ENCODE measurements around the gene FHIT. TPM values are rescaled to one million over a fixed set of nuclear protein-coding genes. Genes with fewer than 3 reads are reported as not detected.

Gene FHIT
- total RNA-seq, 1 donor from 2014 or later, result 11.5 TPM

DNA sequence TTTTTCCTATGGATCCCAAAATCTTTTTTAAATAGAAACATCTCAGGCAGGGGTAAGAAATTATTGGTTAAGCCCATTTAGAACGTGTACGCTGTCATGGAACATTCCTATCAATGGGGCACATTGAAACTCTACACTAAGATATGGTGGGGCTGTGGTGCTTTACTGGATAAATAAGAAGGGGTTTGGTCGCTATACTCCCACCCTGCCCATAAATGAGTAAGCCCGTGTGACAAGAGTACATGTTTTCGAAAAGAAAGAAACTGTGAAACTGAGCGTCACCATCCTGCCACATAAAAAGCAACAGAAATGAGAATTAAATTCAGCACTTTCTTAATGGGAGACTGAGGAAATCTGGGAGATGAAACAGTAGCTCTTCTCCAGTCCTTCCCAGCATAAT lies 1271.7 kb downstream of the FHIT start:
- Histone ChIP-seq H3K36me3 (ENCODE audit: control insufficient read depth, insufficient read depth, low read length) (no peaks in the 10 kb centered on the region), H3K27me3 (ENCODE audit: control insufficient read depth, insufficient read depth, low read length) (no peaks in the 10 kb centered on the region), H3K4me3 (ENCODE audit: low read depth, low read length) (no peak overlapping the region)
- TF ChIP-seq, protein P1, sequence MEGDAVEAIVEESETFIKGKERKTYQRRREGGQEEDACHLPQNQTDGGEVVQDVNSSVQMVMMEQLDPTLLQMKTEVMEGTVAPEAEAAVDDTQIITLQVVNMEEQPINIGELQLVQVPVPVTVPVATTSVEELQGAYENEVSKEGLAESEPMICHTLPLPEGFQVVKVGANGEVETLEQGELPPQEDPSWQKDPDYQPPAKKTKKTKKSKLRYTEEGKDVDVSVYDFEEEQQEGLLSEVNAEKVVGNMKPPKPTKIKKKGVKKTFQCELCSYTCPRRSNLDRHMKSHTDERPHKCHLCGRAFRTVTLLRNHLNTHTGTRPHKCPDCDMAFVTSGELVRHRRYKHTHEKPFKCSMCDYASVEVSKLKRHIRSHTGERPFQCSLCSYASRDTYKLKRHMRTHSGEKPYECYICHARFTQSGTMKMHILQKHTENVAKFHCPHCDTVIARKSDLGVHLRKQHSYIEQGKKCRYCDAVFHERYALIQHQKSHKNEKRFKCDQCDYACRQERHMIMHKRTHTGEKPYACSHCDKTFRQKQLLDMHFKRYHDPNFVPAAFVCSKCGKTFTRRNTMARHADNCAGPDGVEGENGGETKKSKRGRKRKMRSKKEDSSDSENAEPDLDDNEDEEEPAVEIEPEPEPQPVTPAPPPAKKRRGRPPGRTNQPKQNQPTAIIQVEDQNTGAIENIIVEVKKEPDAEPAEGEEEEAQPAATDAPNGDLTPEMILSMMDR (IDR thresholded peaks at IDR 0.05; ENCODE audit: insufficient read depth, low read length, poor library complexity, severe bottlenecking), result no peak
- no peak for DNase-seq (ENCODE audit: low read depth)

DNA sequence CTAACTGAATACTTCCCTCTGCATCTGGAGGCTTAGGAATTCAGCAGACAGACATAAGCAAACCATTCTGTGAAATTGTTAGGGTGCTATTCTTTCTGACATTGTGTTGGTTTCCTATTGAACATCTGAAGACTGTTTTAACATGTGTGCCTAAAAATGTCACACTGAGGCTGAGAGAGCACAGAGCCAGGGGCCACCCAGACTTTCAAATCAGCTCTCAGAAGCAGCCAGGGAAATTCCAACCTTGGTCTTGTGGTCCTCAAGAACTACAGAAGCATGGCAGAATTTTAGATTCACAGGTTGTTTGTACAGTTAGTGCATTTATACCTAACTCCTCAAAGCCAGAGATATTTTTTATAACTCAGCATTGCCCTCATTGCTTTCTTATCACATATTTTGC lies 1272.3 kb downstream of the FHIT start:
- no peaks in the 10 kb centered on the region for H3K27me3 ChIP-seq (ENCODE audit: control insufficient read depth, insufficient read depth, low read length)
- H3K4me3 ChIP-seq (ENCODE audit: low read depth, low read length), result no peak overlapping the region
- TF ChIP-seq, protein P1 (IDR thresholded peaks at IDR 0.05; ENCODE audit: insufficient read depth, low read length, poor library complexity, severe bottlenecking), result no peak
- no peaks in the 10 kb centered on the region for H3K36me3 ChIP-seq (ENCODE audit: control insufficient read depth, insufficient read depth, low read length)
- no peak for DNase-seq (ENCODE audit: low read depth)

DNA sequence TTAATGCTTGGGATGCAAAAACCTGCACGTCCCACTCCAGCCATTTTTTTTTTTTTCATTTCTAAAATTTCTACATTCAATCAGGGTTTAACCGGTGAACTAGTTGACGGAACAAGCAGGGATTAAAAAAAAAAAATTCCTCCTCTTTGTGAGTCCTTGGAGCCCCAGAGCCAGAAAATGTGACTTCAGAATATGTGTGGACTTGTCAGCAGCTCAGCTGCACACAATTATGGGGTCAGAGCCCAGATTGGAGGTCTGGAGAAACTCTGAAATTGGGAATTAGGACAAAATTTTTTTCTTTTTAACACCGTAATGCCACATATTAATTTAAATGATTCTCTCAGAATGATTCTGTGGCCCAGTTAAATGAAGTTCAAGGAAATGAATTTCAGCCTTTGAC lies 1280.5 kb downstream of the FHIT start:
- TF ChIP-seq, protein P1 (IDR thresholded peaks at IDR 0.05; ENCODE audit: insufficient read depth, low read length, poor library complexity, severe bottlenecking), result no peak
- DNase-seq (ENCODE audit: low read depth), result no peak
- Histone ChIP-seq H3K36me3 (ENCODE audit: control insufficient read depth, insufficient read depth, low read length) (no peaks in the 10 kb centered on the region), H3K4me3 (ENCODE audit: low read depth, low read length) (no peak overlapping the region), H3K27me3 (ENCODE audit: control insufficient read depth, insufficient read depth, low read length) (no peaks in the 10 kb centered on the region)

DNA sequence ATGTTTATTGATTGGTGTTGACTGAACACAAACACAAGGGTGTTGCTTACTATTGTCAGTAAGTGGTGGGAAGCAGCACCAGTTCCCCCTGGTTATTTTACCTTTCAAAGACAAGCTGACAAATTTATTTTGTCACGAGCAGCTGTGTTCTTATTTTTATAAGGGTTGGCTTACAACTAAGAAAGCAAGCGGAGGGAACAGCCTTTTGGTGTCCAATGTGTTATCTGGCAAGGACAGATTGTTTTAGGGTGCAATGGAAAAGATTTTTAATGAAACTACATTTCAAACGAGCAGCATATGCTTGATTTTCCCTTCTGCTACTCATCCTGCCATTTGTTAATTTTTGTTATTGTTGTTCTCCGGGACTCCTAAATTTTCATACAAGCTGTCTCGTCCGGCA lies 1280.9 kb downstream of the FHIT start:
- Histone ChIP-seq H3K36me3 (ENCODE audit: control insufficient read depth, insufficient read depth, low read length) (no peaks in the 10 kb centered on the region), H3K27me3 (ENCODE audit: control insufficient read depth, insufficient read depth, low read length) (no peaks in the 10 kb centered on the region), H3K4me3 (ENCODE audit: low read depth, low read length) (no peak overlapping the region)
- DNase-seq (ENCODE audit: low read depth), result no peak
- TF ChIP-seq, protein P1 (IDR thresholded peaks at IDR 0.05; ENCODE audit: insufficient read depth, low read length, poor library complexity, severe bottlenecking), result no peak

- TF ChIP-seq, protein P1 (IDR thresholded peaks at IDR 0.05; ENCODE audit: insufficient read depth, low read length, poor library complexity, severe bottlenecking), result no peak
- DNase-seq (ENCODE audit: low read depth), result no peak
- no peaks in the 10 kb centered on the region for H3K36me3 ChIP-seq (ENCODE audit: control insufficient read depth, insufficient read depth, low read length)
- no peaks in the 10 kb centered on the region for H3K27me3 ChIP-seq (ENCODE audit: control insufficient read depth, insufficient read depth, low read length)
- H3K4me3 ChIP-seq (ENCODE audit: low read depth, low read length), result no peak overlapping the region
Observed at GRCh38 chr3:59968513-59969045, 1282.7 kb downstream of the FHIT start.

DNA sequence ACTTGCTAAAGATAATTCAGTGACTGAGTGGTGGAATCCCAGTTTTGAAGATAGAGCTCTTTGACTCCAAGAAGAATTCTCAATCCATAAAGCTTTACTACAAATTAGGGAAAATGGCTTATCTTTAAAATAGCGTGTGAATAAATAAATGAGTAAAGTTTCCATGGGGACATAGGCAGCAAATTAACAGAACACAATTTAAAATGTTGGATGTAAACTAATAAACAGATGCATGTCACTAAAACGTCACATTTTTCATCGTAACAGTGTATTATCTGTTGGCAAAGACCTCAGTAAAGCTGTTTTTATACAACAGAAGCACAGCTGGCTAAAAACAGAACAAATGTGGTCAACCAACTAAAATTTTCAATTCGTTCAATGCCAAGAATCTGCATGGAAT lies 1287.6 kb downstream of the FHIT start:
- Histone ChIP-seq H3K36me3 (ENCODE audit: control insufficient read depth, insufficient read depth, low read length) (no peaks in the 10 kb centered on the region), H3K4me3 (ENCODE audit: low read depth, low read length) (no peak overlapping the region), H3K27me3 (ENCODE audit: control insufficient read depth, insufficient read depth, low read length) (no peaks in the 10 kb centered on the region)
- TF ChIP-seq, protein P1 (IDR thresholded peaks at IDR 0.05; ENCODE audit: insufficient read depth, low read length, poor library complexity, severe bottlenecking), result no peak
- no peak for DNase-seq (ENCODE audit: low read depth)

All from kidney epithelial cell (primary cell).